GM21423 (cell line): ENCODE measurements around the gene EVI2B.
A peak's percentile ranks its signal among the peaks of the same experiment; 100 is the strongest.
"Not testable (repeated sequence)": the region's sequence is repeated elsewhere in the genome, so short reads cannot be mapped to it uniquely, and the experiment has no call there.

Experiments
- ATAC-seq: cut with Tn5 transposase; IDR thresholded peaks from one replicate; pipeline ENCODE4 v1.9.1; 2021; ENCODE audit warnings: mild to moderate bottlenecking, moderate library complexity; ENCODE audit not compliant: unreplicated experiment

Gene EVI2B

GRCh38 chr17:31311526-31311925 lies 2.3 kb downstream of the EVI2B start:
- ATAC-seq = no peak

DNA sequence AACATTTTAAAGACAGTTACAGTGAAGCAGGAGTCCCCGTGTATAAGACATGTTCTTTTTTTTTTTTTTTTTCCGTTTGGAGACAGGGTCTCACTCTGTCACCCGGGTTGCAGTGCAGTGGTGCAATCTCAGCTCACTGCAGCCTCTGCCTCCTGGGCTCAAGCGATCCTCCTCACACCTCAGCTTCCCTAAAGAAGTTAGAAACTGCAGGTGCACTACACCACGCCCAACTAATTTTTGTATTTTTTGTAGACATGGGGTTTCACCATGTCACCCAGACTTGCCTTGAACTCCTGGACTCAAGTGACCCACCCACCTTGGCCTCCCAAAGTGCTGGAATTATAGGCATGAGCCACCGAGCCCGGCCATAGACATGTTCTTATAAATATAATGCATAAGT lies 3.0 kb downstream of the EVI2B start:
- ATAC-seq = no peak

DNA sequence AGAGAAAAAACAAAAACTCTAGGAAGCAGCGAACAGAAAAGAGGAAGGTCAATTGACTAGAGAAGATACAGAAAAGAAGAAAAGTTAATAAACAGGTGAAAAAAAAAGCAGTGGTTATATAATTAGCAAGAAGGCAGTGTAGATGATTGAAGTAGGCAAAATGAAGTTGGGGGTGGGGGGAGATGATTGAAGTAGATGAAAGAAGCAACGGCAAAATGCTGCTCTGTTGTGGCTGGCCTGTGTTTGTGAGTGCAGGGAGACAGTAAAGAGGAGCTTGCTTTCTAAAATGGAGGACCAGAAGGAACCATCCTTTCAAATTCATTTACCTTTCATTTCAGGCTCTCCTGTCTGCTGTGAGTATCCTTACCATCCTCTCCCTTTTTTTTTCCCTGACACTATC lies 3.6 kb downstream of the EVI2B start:
- no peak for ATAC-seq

DNA sequence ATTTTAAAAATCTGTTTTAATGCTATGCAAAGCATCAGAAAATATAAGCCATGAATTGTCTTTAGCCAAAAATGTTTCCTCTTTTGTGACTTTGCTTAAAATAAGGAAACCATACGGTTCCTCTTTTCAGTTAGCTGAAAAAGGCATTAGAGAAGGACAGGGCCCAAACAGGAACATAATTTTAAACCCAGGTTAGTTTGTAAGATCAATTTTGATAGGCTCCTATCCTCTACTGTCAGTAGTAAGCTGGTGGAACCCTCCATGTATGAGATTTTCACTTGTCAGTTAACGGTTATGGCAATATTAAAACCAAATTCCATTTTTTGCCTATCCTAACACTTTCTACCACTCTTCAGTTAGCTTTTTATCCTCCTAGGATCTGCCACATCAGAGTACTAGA lies 4.3 kb downstream of the EVI2B start:
- no peak for ATAC-seq

DNA sequence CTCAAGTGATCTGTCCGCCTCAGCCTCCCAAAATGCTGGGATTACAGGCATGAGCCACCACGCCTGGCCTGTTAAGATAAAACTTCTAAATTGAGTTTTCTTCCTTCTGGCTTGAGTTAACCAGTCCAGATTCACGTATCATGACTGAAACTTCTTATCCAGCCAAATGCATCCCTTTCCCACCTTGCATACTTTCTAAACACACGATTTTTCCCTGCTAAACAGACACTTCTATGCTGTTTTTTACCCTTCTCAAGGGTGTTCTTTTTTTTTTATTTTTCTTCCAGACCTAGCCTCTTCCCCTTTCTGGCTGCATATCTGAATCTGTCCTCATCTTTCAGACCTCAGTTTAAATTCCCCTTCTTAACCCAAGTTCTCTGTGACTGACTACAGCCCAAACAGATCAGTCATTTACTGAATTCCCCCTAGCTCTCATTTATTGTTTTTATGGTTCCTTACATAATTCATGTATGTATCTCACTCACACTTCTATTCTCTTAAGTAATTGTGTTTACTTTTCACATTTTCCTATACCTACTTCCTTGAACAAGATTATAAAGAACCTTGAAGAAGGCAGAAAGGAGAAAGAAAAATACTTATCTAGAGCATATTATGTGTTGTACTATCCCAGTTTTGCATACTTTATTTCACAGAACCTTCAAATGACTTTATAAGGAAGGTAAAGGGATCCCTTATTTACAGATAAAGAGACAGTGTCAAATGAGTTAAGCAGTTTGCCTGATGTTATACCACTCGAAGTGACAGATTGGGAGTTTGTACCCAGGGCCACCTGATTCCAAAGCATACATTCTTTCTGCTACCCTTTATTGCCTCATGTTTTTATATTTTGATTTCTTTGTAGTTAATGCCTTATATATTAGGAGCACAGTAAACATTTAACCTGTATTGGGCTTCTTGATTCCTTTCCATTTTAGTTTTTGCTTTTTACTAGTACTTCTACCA lies 5.2 kb downstream of the EVI2B start:
- peak; percentile 36 for ATAC-seq

- no peak for ATAC-seq
These were observed 6.2 kb downstream of the EVI2B start for GRCh38 chr17:31307640-31308039.

GRCh38 chr17:31299624-31300023 lies 14.2 kb downstream of the EVI2B start:
- no peak for ATAC-seq

GRCh38 chr17:31297090-31297489 lies 16.8 kb downstream of the EVI2B start, which contains the start of gene OMG:
OMG (minus strand) TSS chr17:31297239; CDS start chr17:31296331, 908 bp downstream.
- ATAC-seq = no peak

DNA sequence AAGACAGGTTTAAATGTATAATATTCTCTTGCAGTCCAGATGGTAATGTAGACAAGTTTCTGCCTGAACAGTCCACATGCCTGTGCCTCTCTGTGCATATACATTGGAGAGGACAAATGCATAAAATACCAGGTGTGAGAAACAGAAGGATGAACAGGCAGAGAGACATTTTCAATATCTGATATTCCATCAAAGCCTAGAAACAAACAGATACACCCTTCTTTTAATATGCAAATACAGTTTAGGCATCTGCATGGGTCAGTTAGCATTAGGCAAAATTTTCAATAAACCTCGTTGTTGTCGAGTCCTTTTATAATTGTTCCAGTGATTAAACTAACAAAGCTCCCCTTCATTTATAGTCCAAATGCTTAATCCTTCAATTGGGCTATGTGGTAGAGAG lies 17.7 kb downstream of the EVI2B start:
- no peak for ATAC-seq

DNA sequence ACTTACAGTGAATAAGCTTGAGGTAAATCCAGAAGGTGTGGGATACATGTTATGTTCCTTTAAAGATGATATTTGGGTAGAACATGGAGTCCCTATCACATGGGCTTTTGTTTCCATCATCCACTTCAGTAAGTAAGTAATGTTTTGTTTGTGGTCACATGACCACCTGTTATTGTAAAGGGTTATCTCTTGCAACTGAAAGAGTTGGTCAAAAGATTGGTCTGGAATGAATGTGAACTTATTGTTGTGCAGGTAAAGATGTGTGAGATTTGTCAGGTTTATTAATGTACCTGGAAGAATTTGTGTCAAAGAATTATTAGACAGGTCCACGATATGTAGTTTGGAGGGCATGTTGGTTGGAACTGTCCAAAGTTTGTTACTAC lies 18.4 kb downstream of the EVI2B start:
- no peak for ATAC-seq

DNA sequence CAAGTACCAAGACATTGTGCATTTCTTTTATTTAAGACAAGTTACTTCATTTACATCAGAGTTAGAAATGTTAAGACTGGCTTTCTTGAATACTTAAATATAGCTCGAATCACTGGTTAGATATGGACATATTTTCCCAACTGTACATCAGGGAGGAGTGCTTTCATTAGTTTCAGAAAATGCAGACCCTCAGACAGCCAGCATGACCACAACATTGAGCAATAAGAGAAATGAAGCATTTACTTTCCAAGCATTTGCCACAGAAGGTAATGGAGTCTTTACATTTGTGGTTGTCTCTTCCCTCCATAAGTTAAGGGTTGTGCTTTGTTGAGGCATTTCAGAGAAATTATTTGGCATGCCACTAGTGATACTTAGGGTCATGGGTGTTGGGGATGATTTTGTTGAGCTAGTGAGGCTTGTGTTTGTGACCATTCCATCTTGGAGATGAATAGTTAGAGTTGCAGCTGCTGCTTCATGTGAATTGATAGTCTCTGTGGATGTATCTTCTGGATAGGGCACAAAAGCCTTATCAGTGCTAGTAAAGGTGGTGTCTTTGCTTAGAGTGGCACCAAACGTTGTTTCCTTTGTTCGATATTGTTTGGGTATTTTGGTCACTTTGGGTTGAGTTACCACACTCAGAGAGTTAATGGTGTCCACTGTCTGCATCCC lies 18.9 kb downstream of the EVI2B start:
- no peak for ATAC-seq

DNA sequence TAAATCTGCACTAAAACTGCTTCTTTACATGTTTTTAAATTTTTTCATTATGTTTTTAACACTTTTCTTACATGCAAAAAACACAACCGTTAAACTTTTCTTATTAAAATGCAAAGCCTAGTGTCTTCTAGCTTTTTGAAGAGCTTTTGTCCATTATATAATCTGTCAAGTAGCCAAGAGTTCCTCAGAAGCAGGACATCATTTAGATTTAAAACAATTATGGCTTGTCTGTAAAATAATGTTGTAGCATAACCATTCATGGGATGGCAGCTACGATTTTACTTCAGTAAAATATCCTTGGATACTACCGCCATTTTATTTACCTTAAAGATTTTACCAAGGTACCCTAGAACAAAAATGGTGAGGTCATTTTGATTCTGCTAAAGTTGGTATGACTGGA lies 19.6 kb downstream of the EVI2B start:
- no peak for ATAC-seq

GRCh38 chr17:31293581-31293980 lies 20.3 kb downstream of the EVI2B start:
- no peak for ATAC-seq

GRCh38 chr17:31291820-31292219 lies 22.0 kb downstream of the EVI2B start:
- no peak for ATAC-seq

DNA sequence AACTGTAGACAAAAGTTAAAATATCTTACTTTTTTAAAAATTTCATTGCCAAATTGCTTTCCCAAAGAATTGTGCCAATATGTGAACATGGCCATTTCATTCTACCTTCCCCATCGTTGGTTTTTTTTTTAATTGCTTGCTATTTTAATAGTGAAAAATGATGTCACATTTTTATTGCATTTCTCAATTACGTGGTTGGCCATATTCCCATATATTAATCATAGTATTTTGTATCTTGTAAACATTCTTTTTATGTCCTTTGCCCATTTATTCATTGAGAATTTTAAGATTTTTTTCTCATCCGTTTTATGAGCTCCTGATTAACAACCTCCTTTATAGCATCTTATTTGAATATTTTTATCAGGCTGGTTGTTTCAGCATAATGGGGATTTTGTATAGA lies 24.1 kb downstream of the EVI2B start:
- ATAC-seq = no peak

DNA sequence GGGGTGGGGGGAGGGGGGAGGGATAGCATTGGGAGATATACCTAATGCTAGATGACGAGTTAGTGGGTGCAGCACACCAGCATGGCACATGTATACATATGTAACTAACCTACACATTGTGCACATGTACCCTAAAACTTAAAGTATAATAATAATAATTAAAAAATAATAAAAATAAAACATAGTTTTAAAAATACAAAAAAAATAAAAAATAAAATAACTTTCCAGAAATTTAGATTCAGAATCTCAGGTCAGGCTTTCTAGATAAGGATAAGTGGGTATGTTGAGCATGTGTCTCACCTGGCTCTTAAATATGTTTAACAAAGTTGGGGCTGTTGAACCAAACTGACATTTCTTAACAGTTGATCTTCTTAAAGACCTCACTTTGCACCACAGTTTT lies 25.9 kb downstream of the EVI2B start:
- not testable (repeated sequence) for ATAC-seq

- no peak for ATAC-seq
These were observed 27.3 kb downstream of the EVI2B start for GRCh38 chr17:31286587-31286986.

DNA sequence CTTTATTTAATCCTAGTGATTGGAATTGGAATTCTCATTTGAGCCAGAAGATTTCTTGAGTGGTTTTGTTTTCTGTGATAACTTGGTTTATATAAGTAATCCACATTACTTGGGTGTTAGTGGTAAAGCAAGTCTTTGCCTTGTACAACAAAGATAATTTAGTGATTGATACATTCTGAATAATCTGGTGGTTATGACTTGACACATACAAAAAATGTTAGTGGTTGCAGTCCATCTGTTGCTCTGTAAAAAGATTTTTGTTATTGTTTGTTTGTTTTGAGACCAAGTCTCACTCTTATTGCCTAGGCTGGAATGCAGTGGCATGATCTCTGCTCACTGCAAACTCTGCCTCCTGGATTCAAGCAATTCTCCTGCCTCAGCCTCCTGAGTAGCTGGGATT lies 30.0 kb downstream of the EVI2B start:
- no peak for ATAC-seq

DNA sequence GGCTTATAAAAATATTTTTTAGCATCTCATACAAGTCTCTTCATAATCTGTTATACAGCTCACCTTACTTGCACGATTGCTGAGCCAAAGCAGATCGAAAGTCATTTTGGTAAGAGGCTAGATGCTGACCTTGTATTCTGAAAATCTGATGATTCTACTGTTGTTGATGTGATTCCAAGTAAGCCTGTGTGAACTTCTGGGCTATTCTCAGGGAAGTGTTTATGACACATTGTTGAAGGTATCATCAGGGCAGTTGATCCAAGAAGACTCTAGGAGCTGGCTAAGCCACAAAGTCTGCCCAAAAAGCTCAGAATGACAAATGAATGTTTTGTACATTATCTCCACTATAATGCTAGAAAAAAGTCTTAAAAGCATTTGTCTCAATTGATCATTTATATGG lies 32.8 kb downstream of the EVI2B start:
- no peak for ATAC-seq

GRCh38 chr17:31279401-31279800 lies 34.5 kb downstream of the EVI2B start:
- no peak for ATAC-seq

- ATAC-seq = no peak
These were observed 38.7 kb downstream of the EVI2B start for GRCh38 chr17:31275116-31275515.

DNA sequence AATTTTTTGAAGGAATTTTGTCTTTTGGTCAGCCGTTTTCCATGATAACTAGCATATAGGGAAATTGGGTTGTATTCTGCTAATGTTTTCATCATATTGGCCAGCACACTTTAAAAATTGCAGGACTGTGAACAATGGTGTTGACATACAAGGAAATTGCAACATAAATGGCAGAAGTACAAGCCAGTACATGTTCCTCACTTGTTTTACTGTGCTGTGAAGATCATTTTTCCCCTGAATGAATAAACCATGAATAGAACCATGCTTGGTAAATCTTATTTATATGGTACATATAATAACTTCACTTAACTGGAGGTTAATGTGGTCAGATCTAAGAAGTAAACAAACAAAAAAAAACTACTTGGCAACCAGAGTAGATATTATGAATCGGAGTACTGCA lies 39.6 kb downstream of the EVI2B start:
- no peak for ATAC-seq
